Osteocyte (in vitro differentiated cells): ENCODE data around the gene VRK3. TPM values are rescaled to one million over a fixed set of nuclear protein-coding genes. Genes with fewer than 3 reads are reported as not detected.

Source experiments
- DNase-seq: peaks from one replicate; pipeline ENCODE4 v3.0.0; 2021; ENCODE audit warnings: mixed read lengths; ENCODE audit not compliant: unreplicated experiment; ENCODE audit errors: extremely low spot score
- H3K27ac Mint-ChIP-seq: one replicate; pipeline ENCODE4 v1.8.0; 2021; ENCODE audit warnings: mild to moderate bottlenecking, mixed read lengths; ENCODE audit not compliant: unreplicated experiment
- H3K27me3 Mint-ChIP-seq: one replicate; pipeline ENCODE4 v1.8.0; 2021; ENCODE audit warnings: mixed read lengths; ENCODE audit not compliant: unreplicated experiment
- H3K36me3 Mint-ChIP-seq: one replicate; pipeline ENCODE4 v1.8.0; 2021; ENCODE audit warnings: mixed read lengths; ENCODE audit not compliant: unreplicated experiment
- H3K4me1 Mint-ChIP-seq: one replicate; pipeline ENCODE4 v1.8.0; 2021; ENCODE audit warnings: mixed read lengths; ENCODE audit not compliant: unreplicated experiment
- H3K4me3 Mint-ChIP-seq: one replicate; pipeline ENCODE4 v1.8.0; 2021; ENCODE audit warnings: mild to moderate bottlenecking, moderate library complexity, mixed read lengths; ENCODE audit not compliant: unreplicated experiment
- H3K9me3 Mint-ChIP-seq: one replicate; pipeline ENCODE4 v1.8.0; 2021; ENCODE audit warnings: mixed read lengths; ENCODE audit not compliant: unreplicated experiment
- total RNA-seq: library from RNA; stranded (reverse); gene quantifications from 2 replicates; pipeline ENCODE4 v1.2.1, GENCODE V29; 2021
- TF ChIP-seq, protein P1 (sequence below): fragments of 200-600 bp; sonication (generic); IDR thresholded peaks from 2 replicates; pipeline ENCODE4 v1.5.0; 2021; ENCODE audit warnings: antibody characterized with exemption, mild to moderate bottlenecking, moderate library complexity

Gene VRK3
- total RNA-seq, 1 donor from 2014 or later = 31.5 TPM

DNA sequence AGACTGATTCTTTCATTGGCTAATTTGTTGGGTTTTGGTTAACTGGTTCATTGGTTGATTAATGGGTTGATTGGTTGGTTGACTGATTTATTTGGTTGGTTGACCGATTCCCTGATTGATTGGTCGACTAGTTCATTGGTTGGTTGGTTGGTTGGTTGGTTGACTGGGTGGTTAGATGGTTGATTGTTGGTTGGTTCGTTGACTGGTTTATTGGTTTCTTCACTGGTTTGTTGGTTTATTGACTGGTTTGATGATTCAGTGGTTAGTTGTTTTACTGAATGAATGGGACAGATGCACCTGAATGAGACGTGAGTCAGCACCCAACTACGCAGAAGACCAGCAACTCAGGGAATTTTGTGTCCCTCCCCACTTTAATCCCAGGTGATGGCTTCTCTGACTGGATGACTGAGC is 93.1 kb downstream of the VRK3 start:
- no peak for DNase-seq
- H3K36me3 Mint-ChIP-seq = peaks cover 17% of the 10 kb centered on the region
- H3K4me3 Mint-ChIP-seq = no peak overlapping the region
- TF ChIP-seq, protein P1, sequence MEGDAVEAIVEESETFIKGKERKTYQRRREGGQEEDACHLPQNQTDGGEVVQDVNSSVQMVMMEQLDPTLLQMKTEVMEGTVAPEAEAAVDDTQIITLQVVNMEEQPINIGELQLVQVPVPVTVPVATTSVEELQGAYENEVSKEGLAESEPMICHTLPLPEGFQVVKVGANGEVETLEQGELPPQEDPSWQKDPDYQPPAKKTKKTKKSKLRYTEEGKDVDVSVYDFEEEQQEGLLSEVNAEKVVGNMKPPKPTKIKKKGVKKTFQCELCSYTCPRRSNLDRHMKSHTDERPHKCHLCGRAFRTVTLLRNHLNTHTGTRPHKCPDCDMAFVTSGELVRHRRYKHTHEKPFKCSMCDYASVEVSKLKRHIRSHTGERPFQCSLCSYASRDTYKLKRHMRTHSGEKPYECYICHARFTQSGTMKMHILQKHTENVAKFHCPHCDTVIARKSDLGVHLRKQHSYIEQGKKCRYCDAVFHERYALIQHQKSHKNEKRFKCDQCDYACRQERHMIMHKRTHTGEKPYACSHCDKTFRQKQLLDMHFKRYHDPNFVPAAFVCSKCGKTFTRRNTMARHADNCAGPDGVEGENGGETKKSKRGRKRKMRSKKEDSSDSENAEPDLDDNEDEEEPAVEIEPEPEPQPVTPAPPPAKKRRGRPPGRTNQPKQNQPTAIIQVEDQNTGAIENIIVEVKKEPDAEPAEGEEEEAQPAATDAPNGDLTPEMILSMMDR = no peak
- no peaks in the 10 kb centered on the region for H3K9me3 Mint-ChIP-seq
- no peaks in the 10 kb centered on the region for H3K27me3 Mint-ChIP-seq
- H3K4me1 Mint-ChIP-seq = peaks cover 25% of the 10 kb centered on the region
- H3K27ac Mint-ChIP-seq = no peak overlapping the region

DNA sequence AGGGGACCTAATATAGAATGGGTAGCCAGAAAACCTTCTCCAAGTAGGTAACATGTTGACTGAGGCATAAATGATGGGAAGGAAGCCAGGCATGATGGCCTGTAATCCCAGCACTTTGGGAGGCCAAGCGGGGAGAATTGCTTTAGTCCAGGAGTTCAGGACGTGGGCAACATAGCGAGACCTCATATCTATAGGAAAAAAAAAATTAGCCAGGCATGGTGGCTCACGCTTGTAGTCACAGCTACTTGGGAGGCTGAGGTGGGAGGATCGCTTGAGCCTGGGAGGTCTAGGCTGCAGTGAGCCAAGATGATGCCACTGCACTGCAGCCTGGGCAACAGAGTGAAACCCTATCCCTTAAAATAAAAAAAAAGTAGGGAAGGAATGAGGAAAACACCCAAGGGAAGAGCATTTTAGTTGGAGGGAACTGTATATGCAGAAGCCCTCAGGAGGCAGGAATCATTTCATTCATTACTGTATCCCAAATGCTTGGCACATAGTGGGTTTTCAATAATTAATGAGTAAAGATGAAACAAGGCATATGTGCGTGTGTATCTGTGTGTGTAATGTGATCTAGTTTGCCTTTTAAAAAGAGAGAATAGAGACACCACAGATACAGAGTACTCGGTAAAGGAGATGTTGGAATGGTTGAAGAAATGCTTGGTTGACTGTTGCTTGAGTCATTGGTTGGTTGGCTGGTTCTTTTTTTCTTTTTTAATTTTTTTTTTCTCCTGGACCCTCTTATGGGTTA is 93.7 kb downstream of the VRK3 start:
- DNase-seq = no peak
- H3K36me3 Mint-ChIP-seq = peaks cover 17% of the 10 kb centered on the region
- H3K9me3 Mint-ChIP-seq = no peaks in the 10 kb centered on the region
- TF ChIP-seq, protein P1 = no peak
- no peak overlapping the region for H3K4me3 Mint-ChIP-seq
- H3K27ac Mint-ChIP-seq = no peak overlapping the region
- H3K4me1 Mint-ChIP-seq = peaks cover 25% of the 10 kb centered on the region
- no peaks in the 10 kb centered on the region for H3K27me3 Mint-ChIP-seq

DNA sequence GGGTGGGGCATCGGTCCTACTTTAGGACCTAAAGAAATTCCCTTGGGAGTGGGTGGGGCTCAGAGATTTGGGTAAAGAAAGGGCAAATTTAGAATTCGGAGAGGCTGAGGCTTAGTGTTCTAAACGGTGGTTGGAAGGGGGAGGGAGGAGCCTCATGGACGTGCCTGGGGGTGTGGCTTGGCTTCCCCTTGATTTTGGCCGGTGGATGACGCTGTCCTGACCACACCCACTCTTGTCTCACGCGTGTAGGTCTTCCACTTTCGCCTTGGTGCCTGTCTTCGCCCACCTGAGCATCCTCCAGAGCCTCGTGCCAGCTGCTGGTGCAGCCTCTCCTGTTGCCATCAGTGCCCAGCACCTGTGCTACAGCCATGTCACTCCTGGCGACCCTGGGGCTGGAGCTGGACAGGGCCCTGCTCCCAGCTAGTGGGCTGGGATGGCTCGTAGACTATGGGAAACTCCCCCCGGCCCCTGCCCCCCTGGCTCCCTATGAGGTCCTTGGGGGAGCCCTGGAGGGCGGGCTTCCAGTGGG is 94.6 kb downstream of the VRK3 start:
- H3K4me1 Mint-ChIP-seq = peaks cover 26% of the 10 kb centered on the region
- DNase-seq = no peak
- peak overlapping the region; percentile 98 for H3K27ac Mint-ChIP-seq
- TF ChIP-seq, protein P1 = no peak
- no peaks in the 10 kb centered on the region for H3K9me3 Mint-ChIP-seq
- peak overlapping the region; percentile 99 for H3K4me3 Mint-ChIP-seq
- H3K36me3 Mint-ChIP-seq = peaks cover 20% of the 10 kb centered on the region
- no peaks in the 10 kb centered on the region for H3K27me3 Mint-ChIP-seq

DNA sequence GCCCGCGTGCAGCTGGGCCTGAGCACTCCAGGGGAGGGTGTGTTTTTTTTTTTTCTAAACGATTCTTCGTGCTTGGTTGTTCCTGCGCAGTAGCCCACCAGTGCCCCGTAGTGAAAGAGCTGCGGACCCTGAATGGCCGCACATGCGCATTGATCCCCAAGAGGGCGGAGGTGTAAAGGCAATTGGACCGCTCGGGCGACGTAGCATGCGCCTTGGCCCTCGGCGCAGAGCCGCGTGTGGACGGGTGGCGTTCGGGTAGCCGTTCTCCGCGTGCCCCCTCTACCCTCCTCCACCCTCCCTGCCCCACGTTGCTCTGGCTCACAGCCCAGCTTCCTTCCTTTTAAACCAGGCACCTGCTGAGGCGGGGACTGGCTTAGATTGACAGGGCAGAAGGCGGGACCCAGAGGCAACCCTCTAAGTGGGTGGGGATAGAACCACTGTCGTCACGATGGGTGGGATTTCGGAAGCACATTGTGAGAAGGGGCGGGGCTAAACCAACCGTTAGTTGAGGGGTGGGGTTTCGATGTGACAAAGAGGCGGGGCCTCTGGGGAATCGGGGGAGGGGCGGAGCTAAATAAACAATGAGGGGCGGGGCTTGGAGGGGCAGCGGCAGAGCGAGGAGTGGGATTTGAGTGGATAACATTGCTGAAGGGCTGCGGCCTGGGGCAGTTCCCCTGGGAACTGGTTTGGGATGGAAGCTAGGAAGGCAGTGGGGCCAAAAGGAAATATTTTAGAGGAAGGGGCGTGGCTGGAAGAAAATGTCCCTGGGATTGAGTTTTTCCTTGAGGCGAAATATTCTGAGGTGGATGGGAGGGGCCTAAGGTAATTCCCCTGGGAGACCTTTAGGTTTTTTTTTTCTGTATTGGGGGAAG is 95.3 kb downstream of the VRK3 start:
- Mint-ChIP-seq H3K27me3 (no peaks in the 10 kb centered on the region), H3K9me3 (no peaks in the 10 kb centered on the region), H3K4me3 (peak overlapping the region; percentile 99), H3K4me1 (peaks cover 27% of the 10 kb centered on the region), H3K36me3 (peaks cover 25% of the 10 kb centered on the region), H3K27ac (peak overlapping the region; percentile 98)
- TF ChIP-seq, protein P1 = no peak
- DNase-seq = peak; percentile 97
